NCI-H2227 treated with DMSO at 0.1 percent for 48 hours (cell line): Measurements from ENCODE around the gene SHLD1.
"Not testable (repeated sequence)": the region's sequence is repeated elsewhere in the genome, so short reads cannot be mapped to it uniquely, and the experiment has no call there.

Source experiments
- DNase-seq: peaks from one replicate; lab custom pipeline; 2025; lab: John Stamatoyannopoulos, UW

The SHLD1 gene

GRCh38 chr20:5781367-5781766 lies 31.2 kb downstream of the SHLD1 start:
- DNase-seq, result not testable (repeated sequence)

GRCh38 chr20:5781798-5782750 lies 31.9 kb downstream of the SHLD1 start:
- DNase-seq, result no peak

- no peak for DNase-seq
These were observed 34.5 kb downstream of the SHLD1 start for GRCh38 chr20:5784735-5785134.

GRCh38 chr20:5785146-5785545 lies 34.9 kb downstream of the SHLD1 start:
- DNase-seq, result no peak

- DNase-seq, result no peak
These were observed 37.0 kb downstream of the SHLD1 start for GRCh38 chr20:5786930-5787795.

GRCh38 chr20:5787796-5788165 lies 37.6 kb downstream of the SHLD1 start:
- no peak for DNase-seq

- peak; percentile 89 for DNase-seq
These were observed 38.2 kb downstream of the SHLD1 start for GRCh38 chr20:5788385-5788895.

GRCh38 chr20:5789827-5790226 lies 39.6 kb downstream of the SHLD1 start:
- DNase-seq, result no peak

- DNase-seq, result no peak
These were observed 43.7 kb downstream of the SHLD1 start for GRCh38 chr20:5793916-5794315.

- no peak for DNase-seq
These were observed 46.3 kb downstream of the SHLD1 start for GRCh38 chr20:5796331-5797040.

GRCh38 chr20:5797165-5797564 lies 47.0 kb downstream of the SHLD1 start:
- DNase-seq, result no peak

GRCh38 chr20:5797843-5798462 lies 47.8 kb downstream of the SHLD1 start:
- DNase-seq, result no peak

GRCh38 chr20:5803754-5804303 lies 53.6 kb downstream of the SHLD1 start:
- DNase-seq, result not testable (repeated sequence)

- no peak for DNase-seq
These were observed 56.5 kb downstream of the SHLD1 start for GRCh38 chr20:5806457-5807263.

GRCh38 chr20:5807431-5807830 lies 57.2 kb downstream of the SHLD1 start:
- DNase-seq, result no peak

- DNase-seq, result no peak
These were observed 58.7 kb downstream of the SHLD1 start for GRCh38 chr20:5808901-5809300.

GRCh38 chr20:5809495-5809894 lies 59.3 kb downstream of the SHLD1 start:
- no peak for DNase-seq

GRCh38 chr20:5810800-5811422 lies 60.7 kb downstream of the SHLD1 start:
- DNase-seq, result no peak

GRCh38 chr20:5811746-5812145 lies 61.5 kb downstream of the SHLD1 start:
- no peak for DNase-seq

- no peak for DNase-seq
These were observed 68.1 kb downstream of the SHLD1 start for GRCh38 chr20:5818346-5818681.
